Prostate gland (tissue), 2 donors: ENCODE measurements around the gene CAAP1. TPM values are rescaled to one million over a fixed set of nuclear protein-coding genes. Genes with fewer than 3 reads are reported as not detected.

Experiments used
- DNase-seq: peaks from one replicate; pipeline ENCODE4 v3.0.0-alpha.2; 2019; ENCODE audit warnings: low spot score
- H3K27ac ChIP-seq, 2 donors: fragments of 200-600 bp; sonication (generic); 2 replicates each; pipeline ENCODE4 v1.5.1; 2017 to 2019
- H3K27me3 ChIP-seq: fragments of 200-600 bp; sonication (generic); replicated peaks from 2 replicates; pipeline ENCODE4 v1.5.1; 2019; ENCODE audit not compliant: insufficient read depth
- H3K36me3 ChIP-seq, 2 donors: fragments of 200-600 bp; sonication (generic); 1 replicate in 1 of 2; 2 replicates in 1 of 2; pipeline versions ENCODE4 v1.5.1 to v1.8.1; 2017 to 2019
- H3K4me1 ChIP-seq: fragments of 200-600 bp; sonication (generic); replicated peaks from 2 replicates; pipeline ENCODE4 v1.5.1; 2019
- H3K4me3 ChIP-seq, 2 donors: fragments of 200-600 bp; sonication (generic); 2 replicates each; pipeline ENCODE4 v1.5.1; 2017 to 2019
- H3K9me3 ChIP-seq: fragments of 200-600 bp; sonication (generic); 2 replicates; pipeline ENCODE4 v1.5.1; 2017
- CTCF ChIP-seq, 4 experiments: fragments of 200-600 bp in 2 of 4; fragments of 450-650 bp in 2 of 4; sonication (generic) in 2 of 4; IDR thresholded peaks; 1 replicate in 3 of 4; 2 replicates in 1 of 4; pipeline ENCODE4 v1.5.1; 2016 to 2019; ENCODE audit warnings: antibody characterized with exemption in 4 of 4, mild to moderate bottlenecking in 2 of 4, moderate library complexity in 2 of 4
- POLR2A ChIP-seq: fragments of 450-650 bp; IDR thresholded peaks from one replicate; pipeline ENCODE4 v1.6.1; 2016; ENCODE audit warnings: antibody characterized with exemption, mild to moderate bottlenecking
- POLR2AphosphoS5 ChIP-seq: sonication (generic); formaldehyde crosslinking; IDR thresholded peaks from one replicate; pipeline ENCODE4 v1.6.1; 2017; ENCODE audit warnings: antibody characterized with exemption
- WGBS: methylation state at CpG from one replicate; pipeline ENCODE4 v1.1.5; 2018; 5-methylcytosine and 5-hydroxymethylcytosine counted together
- intact Hi-C: fragments of 100-400 bp; cut with DNase I; formaldehyde crosslinking; loops from one replicate; pipeline ENCODE4 v1.14.2; 2022
- total RNA-seq, 2 donors: library from RNA; depleted of rRNA; stranded (reverse); fragments of >200 nt; gene quantifications; one replicate each; pipeline ENCODE4 v1.1.0, GENCODE V29; 2016

Gene CAAP1
- total RNA-seq, 2 donors from 2014 or later, result 20.4 to 20.8 TPM

- Histone ChIP-seq H3K4me3 (no peak overlapping the region), H3K27ac (no peak overlapping the region), H3K4me1 (no peaks in the 10 kb centered on the region), H3K9me3 (no peaks in the 10 kb centered on the region), H3K27me3 (no peaks in the 10 kb centered on the region), H3K36me3 (no peaks in the 10 kb centered on the region)
- intact Hi-C loops, result no loop called here
- no peak for DNase-seq
- no peak for TF ChIP-seq POLR2A
- TF ChIP-seq CTCF (IDR thresholded peaks at IDR 0.05), result no peak
- no peak for TF ChIP-seq POLR2AphosphoS5
Observed at GRCh38 chr9:26813247-26813646, 79.4 kb downstream of the CAAP1 start.

DNA sequence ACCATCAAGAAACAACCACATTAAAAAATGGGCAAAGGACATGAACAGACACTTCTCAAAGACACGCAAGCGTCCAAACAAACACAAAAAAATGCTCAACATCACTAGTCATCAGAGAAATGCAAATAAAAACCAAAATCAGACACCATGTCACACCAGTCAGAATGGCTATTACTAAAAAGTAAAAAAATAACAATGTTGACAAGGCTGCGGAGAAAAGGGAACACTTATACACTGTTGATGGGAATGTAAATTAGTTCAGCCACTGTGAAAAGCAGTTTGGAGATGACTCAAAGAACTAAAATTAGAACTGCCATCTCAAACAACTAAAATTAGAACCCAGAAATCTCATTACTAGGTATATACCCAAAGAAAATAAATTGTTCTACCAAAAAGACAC is 80.4 kb downstream of the CAAP1 start:
- intact Hi-C loops, result no loop called here

GRCh38 chr9:26811106-26811505 is 81.5 kb downstream of the CAAP1 start:
- Histone ChIP-seq H3K4me1 (no peaks in the 10 kb centered on the region), H3K27me3 (no peaks in the 10 kb centered on the region), H3K27ac (no peak overlapping the region), H3K9me3 (no peaks in the 10 kb centered on the region), H3K36me3 (no peaks in the 10 kb centered on the region), H3K4me3 (no peak overlapping the region)
- intact Hi-C loops, result no loop called here
- no peak for DNase-seq
- no peak for TF ChIP-seq POLR2A
- no peak for TF ChIP-seq CTCF (IDR thresholded peaks at IDR 0.05)
- TF ChIP-seq POLR2AphosphoS5, result no peak

More for the DNA sequence above, 80.4 kb downstream of the CAAP1 start:
- H3K36me3 ChIP-seq, result no peaks in the 10 kb centered on the region
- TF ChIP-seq POLR2A (no peak), CTCF (IDR thresholded peaks at IDR 0.05) (no peak), POLR2AphosphoS5 (no peak)
- H3K9me3 ChIP-seq, result no peaks in the 10 kb centered on the region
- H3K4me1 ChIP-seq, result no peaks in the 10 kb centered on the region
- no peak overlapping the region for H3K27ac ChIP-seq
- no peak overlapping the region for H3K4me3 ChIP-seq
- WGBS, result 92% methylated on average over 3 of the region's 3 CpGs
- H3K27me3 ChIP-seq, result no peaks in the 10 kb centered on the region
- DNase-seq, result no peak

DNA sequence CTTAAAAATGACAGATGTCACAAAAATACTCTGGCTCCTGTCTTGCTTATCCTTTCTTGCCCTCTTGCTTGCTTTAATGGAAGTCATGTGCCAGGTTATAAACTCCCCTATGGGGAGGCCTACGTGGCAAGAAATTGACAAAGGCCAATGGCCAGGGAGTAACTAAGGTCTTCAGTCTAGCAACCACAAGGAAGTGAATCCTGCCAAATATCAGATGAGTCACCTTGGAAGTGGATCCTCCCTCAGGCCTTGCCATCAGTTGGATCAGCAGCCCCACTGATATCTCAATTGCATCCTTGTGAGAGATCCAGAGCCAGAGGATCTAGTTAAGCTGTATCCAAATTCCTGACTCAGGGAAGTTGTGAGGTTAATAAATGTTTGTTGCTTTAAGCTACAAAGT is 82.8 kb downstream of the CAAP1 start:
- Histone ChIP-seq H3K36me3 (no peaks in the 10 kb centered on the region), H3K9me3 (no peaks in the 10 kb centered on the region), H3K27me3 (no peaks in the 10 kb centered on the region), H3K4me3 (no peak overlapping the region), H3K27ac (no peak overlapping the region), H3K4me1 (no peaks in the 10 kb centered on the region)
- 78% methylated on average over 1 of the region's 1 CpG for WGBS
- TF ChIP-seq POLR2AphosphoS5, result no peak
- no peak for TF ChIP-seq POLR2A
- no peak for TF ChIP-seq CTCF (IDR thresholded peaks at IDR 0.05)
- DNase-seq, result no peak
- intact Hi-C loops, result no loop called here

DNA sequence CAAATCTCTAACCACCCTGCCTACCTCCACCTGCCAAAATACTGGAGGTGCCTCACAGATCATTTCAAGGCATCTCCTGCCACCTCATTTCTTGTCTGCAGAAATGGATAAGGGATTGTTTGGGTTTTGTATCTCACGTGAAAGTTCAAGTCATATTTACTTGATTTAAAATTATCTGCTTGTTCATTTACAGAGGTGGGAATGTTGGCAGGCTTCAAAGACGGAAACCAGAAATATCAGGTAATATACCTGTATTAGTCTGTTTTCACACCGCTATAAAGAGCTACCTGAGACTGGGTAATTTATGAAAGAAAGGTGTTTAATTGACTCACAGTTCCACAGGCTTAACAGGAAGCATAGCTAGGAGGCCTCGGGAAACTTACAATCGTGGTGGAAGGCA is 85.4 kb downstream of the CAAP1 start:
- no peaks in the 10 kb centered on the region for H3K4me1 ChIP-seq
- TF ChIP-seq CTCF (IDR thresholded peaks at IDR 0.05) (no peak), POLR2A (no peak), POLR2AphosphoS5 (no peak)
- intact Hi-C loops, result no loop called here
- H3K4me3 ChIP-seq, result no peak overlapping the region
- DNase-seq, result no peak
- H3K9me3 ChIP-seq, result no peaks in the 10 kb centered on the region
- no peak overlapping the region for H3K27ac ChIP-seq
- no peaks in the 10 kb centered on the region for H3K36me3 ChIP-seq
- 47% methylated on average over 5 of the region's 5 CpGs for WGBS
- no peaks in the 10 kb centered on the region for H3K27me3 ChIP-seq
